Testis (tissue), 3 donors: ENCODE data around the gene CCN5. TPM values are rescaled to one million over a fixed set of nuclear protein-coding genes. Genes with fewer than 3 reads are reported as not detected.

Source experiments
- DNase-seq: peaks from one replicate; pipeline ENCODE4 v3.0.0-alpha.2; 2019
- H3K27ac ChIP-seq, 2 donors: fragments of 200-600 bp; sonication (generic); one replicate each; pipeline ENCODE4 v1.5.1; 2019
- H3K27me3 ChIP-seq: fragments of 200-600 bp; sonication (generic); one replicate; pipeline ENCODE4 v1.5.1; 2019
- H3K36me3 ChIP-seq: fragments of 200-600 bp; sonication (generic); one replicate; pipeline ENCODE4 v1.5.1; 2017; ENCODE audit warnings: low read depth; ENCODE audit errors: missing control alignments
- H3K4me1 ChIP-seq: fragments of 200-600 bp; sonication (generic); one replicate; pipeline ENCODE4 v1.5.1; 2019
- H3K4me3 ChIP-seq, 2 donors: fragments of 200-600 bp; sonication (generic); one replicate each; pipeline ENCODE4 v1.5.1; 2017 to 2019
- H3K9me3 ChIP-seq: fragments of 200-600 bp; sonication (generic); one replicate; pipeline ENCODE4 v1.5.1; 2017
- CTCF ChIP-seq, 3 experiments: fragments of 450-650 bp in 2 of 3; fragments of 200-600 bp in 1 of 3; sonication (generic) in 1 of 3; IDR thresholded peaks; one replicate each; pipeline ENCODE4 v1.5.1; 2016 to 2019; ENCODE audit warnings: antibody characterized with exemption in 3 of 3, mild to moderate bottlenecking in 2 of 3, moderate library complexity in 1 of 3
- POLR2A ChIP-seq: fragments of 450-650 bp; IDR thresholded peaks from one replicate; pipeline ENCODE4 v1.6.1; 2017; ENCODE audit warnings: antibody characterized with exemption, mild to moderate bottlenecking, moderate library complexity
- WGBS, 2 donors: methylation state at CpG; one replicate each; pipeline ENCODE4 v1.1.5; 2018; 5-methylcytosine and 5-hydroxymethylcytosine counted together
- intact Hi-C: fragments of 100-400 bp; cut with DNase I; formaldehyde crosslinking; loops from one replicate; pipeline ENCODE4 v1.15.1; 2023; ENCODE audit warnings: low total_unique reads
- polyA plus RNA-seq: library from polyadenylated mRNA; stranded (reverse); fragments of 350-450 nt; fragmentation: Illumina TruSeq; extraction: RNeasy Lipid Tissue Mini Kit (QIAGEN cat#74804); gene quantifications from one replicate; pipeline ENCODE4 v1.2.3, GENCODE V29; 2014; ENCODE audit warnings: low read depth, low replicate concordance; ENCODE audit not compliant: insufficient read depth
- total RNA-seq, 2 donors: library from RNA; depleted of rRNA; stranded (reverse); fragments of >200 nt; gene quantifications; one replicate each; pipeline ENCODE4 v1.2.3, GENCODE V29; 2016

CCN5 gene
- total and polyA plus RNA-seq, 3 donors from 2014 or later = 37.0 to 152 (median 52.0) TPM

- Histone ChIP-seq H3K27ac (no peak overlapping the region), H3K27me3 (no peaks in the 10 kb centered on the region), H3K9me3 (no peaks in the 10 kb centered on the region), H3K4me3 (no peak overlapping the region), H3K36me3 (no peaks in the 10 kb centered on the region), H3K4me1 (peaks cover 21% of the 10 kb centered on the region)
- TF ChIP-seq CTCF (IDR thresholded peaks at IDR 0.05) = no peak
- TF ChIP-seq POLR2A = no peak
- DNase-seq = no peak
- intact Hi-C loops = no loop called here
- WGBS, 2 donors = 87 to 97% methylated on average over 4 of the region's 4 CpGs
Measured at GRCh38 chr20:44737116-44737515, 21.9 kb downstream of the CCN5 start.

DNA sequence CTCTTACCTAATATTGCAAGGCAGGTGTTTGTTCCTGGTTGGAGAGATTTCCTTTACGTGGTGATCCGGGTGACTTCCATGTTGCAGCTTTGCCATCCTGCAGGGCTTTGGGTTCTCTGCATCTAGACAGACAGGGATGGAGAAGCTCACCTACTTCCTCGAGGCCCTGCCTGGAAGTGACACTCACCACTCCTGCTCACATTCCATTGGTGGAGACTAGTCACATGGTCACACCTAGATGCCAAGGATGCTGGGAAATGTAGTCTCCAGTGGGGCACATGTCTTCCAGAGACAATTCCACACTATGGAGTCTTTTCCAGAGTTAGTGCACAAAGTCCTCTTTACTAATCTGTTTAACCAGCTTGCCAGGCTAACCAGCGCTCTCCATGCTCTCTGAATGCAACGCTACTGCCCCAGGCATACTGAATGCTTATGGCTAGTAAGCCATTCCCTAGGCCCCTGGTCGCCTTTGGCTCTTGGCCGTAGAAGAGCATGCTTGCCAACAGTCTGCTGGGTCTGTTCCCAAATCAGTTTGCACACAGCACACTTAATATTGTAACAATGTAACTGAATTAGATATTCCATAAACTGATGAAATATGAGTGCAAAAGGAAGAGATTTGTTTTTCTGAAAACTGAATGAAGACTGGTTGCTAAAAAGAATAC is 23.8 kb downstream of the CCN5 start:
- no peak overlapping the region for H3K27ac ChIP-seq
- DNase-seq = peak; percentile 95
- H3K27me3 ChIP-seq = no peaks in the 10 kb centered on the region
- no peaks in the 10 kb centered on the region for H3K9me3 ChIP-seq
- TF ChIP-seq POLR2A = no peak
- TF ChIP-seq CTCF (IDR thresholded peaks at IDR 0.05) = peak in 1 of 3 experiments; percentile 5
- no peak overlapping the region for H3K4me3 ChIP-seq
- H3K4me1 ChIP-seq = peaks cover 10% of the 10 kb centered on the region
- intact Hi-C loops = no loop called here
- 56 to 63% methylated on average over 7 of the region's 7 CpGs for WGBS, 2 donors
- H3K36me3 ChIP-seq = no peaks in the 10 kb centered on the region

DNA sequence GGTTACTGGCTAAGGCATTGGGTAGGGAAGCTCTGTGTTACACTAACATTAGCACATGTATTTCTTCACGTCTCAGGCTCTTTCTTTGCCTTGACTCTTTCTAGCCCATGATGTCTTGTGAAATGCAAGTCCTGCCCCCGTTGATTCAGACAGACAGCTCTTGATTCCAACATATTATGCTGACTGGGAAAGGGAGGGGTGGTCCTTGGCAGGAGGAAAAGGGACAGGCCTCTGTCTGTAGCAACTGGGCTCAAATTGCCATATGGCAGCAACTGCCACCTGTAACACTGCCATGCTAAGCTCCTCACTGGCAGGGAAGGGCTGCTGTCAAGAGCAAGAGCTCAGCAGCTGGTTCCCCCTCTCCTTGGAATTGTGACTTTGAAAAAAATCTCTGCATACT is 24.8 kb downstream of the CCN5 start:
- Histone ChIP-seq H3K4me1 (peaks cover 10% of the 10 kb centered on the region), H3K4me3 (no peak overlapping the region), H3K27ac (no peak overlapping the region), H3K36me3 (no peaks in the 10 kb centered on the region), H3K27me3 (no peaks in the 10 kb centered on the region), H3K9me3 (no peaks in the 10 kb centered on the region)
- intact Hi-C loops = no loop called here
- no peak for DNase-seq
- TF ChIP-seq POLR2A (no peak), CTCF (IDR thresholded peaks at IDR 0.05) (no peak)
- 75 to 80% methylated on average over 2 of the region's 2 CpGs for WGBS, 2 donors

DNA sequence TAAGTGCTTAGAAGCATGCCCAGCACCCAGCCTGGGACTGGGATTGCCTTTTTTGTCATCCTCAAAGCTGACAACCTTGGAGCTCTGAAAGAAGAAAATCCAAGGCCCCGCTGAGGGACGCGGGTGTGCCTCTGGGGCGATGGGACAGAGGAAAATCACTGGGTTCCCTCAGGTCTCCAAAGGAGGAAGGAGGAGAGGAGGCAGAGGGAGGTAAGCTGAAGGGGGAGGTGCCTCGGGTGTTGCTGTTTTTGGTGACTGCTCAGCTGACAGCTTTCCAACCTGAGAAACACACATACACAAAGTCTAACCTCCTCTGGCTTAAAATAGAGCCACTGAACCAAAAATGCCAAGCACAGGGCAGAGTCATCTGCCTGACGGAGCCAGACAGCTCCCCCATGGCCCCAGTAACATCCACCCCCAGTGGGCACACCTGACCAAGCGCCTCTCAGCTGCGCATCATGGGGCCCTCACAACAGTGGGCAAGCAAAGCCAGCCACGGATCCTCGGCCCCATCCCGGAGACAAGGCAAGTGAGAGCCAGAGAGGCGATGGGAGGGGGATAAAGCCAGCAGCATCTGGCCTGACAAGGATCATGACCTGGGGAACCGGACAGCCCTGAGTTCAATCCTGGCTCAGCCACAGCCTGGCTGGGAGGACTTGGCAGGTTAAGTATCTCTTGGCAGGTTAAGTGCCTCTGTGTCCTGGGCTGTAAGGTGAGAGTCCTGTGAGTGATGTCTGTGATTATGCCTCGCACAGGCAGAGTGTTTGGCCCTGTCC is 27.3 kb downstream of the CCN5 start:
- no peaks in the 10 kb centered on the region for H3K36me3 ChIP-seq
- no peaks in the 10 kb centered on the region for H3K9me3 ChIP-seq
- TF ChIP-seq POLR2A = no peak
- TF ChIP-seq CTCF (IDR thresholded peaks at IDR 0.05) = no peak
- no peak for DNase-seq
- H3K27ac ChIP-seq = no peak overlapping the region
- H3K27me3 ChIP-seq = no peaks in the 10 kb centered on the region
- intact Hi-C loops = no loop called here
- no peak overlapping the region for H3K4me3 ChIP-seq
- WGBS, 2 donors = 82 to 83% methylated on average over 6 to 14 of the region's 14 CpGs
- peaks cover 10% of the 10 kb centered on the region for H3K4me1 ChIP-seq
